GM23338 (cell line): ENCODE measurements around the gene MYRF. TPM values are rescaled to one million over a fixed set of nuclear protein-coding genes. Genes with fewer than 3 reads are reported as not detected.

Source experiments
- ATAC-seq: fragments of 200-7000 bp; cut with Tn5 transposase; 3 replicates; pipeline ENCODE4 v1.9.1; 2020
- DNase-seq: peaks from one replicate; pipeline ENCODE4 v3.0.0-alpha.2; 2015; ENCODE audit warnings: low spot score
- H2AFZ ChIP-seq: fragments of 200-600 bp; sonication (generic); 2 replicates; pipeline ENCODE4 v1.8.0; 2016; ENCODE audit warnings: antibody characterized with exemption, mild to moderate bottlenecking, moderate library complexity
- H3F3A ChIP-seq: fragments of 200-600 bp; sonication (generic); replicated peaks from 2 replicates; pipeline ENCODE4 v1.8.0; 2017; ENCODE audit warnings: antibody characterized with exemption, mixed run types, low read depth
- H3K27ac ChIP-seq: fragments of 200-600 bp; sonication (generic); 2 replicates; pipeline ENCODE4 v1.6.1; 2016; ENCODE audit warnings: low read depth
- H3K27me3 ChIP-seq: fragments of 200-600 bp; sonication (generic); 2 replicates; pipeline ENCODE4 v1.8.0; 2016; ENCODE audit warnings: mild to moderate bottlenecking, mixed run types, moderate library complexity; ENCODE audit not compliant: insufficient read depth
- H3K36me3 ChIP-seq: fragments of 200-600 bp; sonication (generic); 2 replicates; pipeline ENCODE4 v1.8.0; 2016; ENCODE audit warnings: mild to moderate bottlenecking; ENCODE audit not compliant: insufficient read depth
- H3K4me1 ChIP-seq: fragments of 200-600 bp; sonication (generic); 2 replicates; pipeline ENCODE4 v1.8.0; 2016; ENCODE audit warnings: mild to moderate bottlenecking, moderate library complexity; ENCODE audit not compliant: insufficient read depth
- H3K4me2 ChIP-seq: fragments of 200-600 bp; sonication (generic); 2 replicates; pipeline ENCODE4 v1.7.1; 2017; ENCODE audit warnings: mixed run types
- H3K4me3 ChIP-seq: fragments of 200-600 bp; sonication (generic); 2 replicates; pipeline ENCODE4 v1.6.1; 2016; ENCODE audit warnings: mixed run types
- H3K79me2 ChIP-seq: fragments of 200-600 bp; sonication (generic); replicated peaks from 2 replicates; pipeline ENCODE4 v1.8.0; 2017; ENCODE audit warnings: mild to moderate bottlenecking; ENCODE audit not compliant: insufficient read depth
- H3K9me2 ChIP-seq: fragments of 200-600 bp; sonication (generic); 2 replicates; pipeline ENCODE4 v1.8.0; 2017; ENCODE audit not compliant: insufficient read depth
- H4K20me1 ChIP-seq: fragments of 200-600 bp; sonication (generic); replicated peaks from 2 replicates; pipeline ENCODE4 v1.8.0; 2017; ENCODE audit warnings: mild to moderate bottlenecking; ENCODE audit not compliant: insufficient read depth
- H3K27ac Mint-ChIP-seq: 2 replicates; pipeline ENCODE4 v1.8.0; 2020; ENCODE audit warnings: inconsistent platforms, mild to moderate bottlenecking, moderate library complexity, mixed read lengths
- H3K27me3 Mint-ChIP-seq: 3 replicates; pipeline ENCODE4 v1.8.0; 2022; ENCODE audit warnings: low read depth, mild to moderate bottlenecking, moderate library complexity, mixed read lengths, inconsistent platforms; ENCODE audit not compliant: insufficient read depth, poor library complexity
- H3K36me3 Mint-ChIP-seq: 3 replicates; pipeline ENCODE4 v1.8.0; 2021; ENCODE audit warnings: low read depth, mild to moderate bottlenecking, inconsistent platforms, moderate library complexity, mixed read lengths
- H3K4me1 Mint-ChIP-seq: 3 replicates; pipeline ENCODE4 v1.8.0; 2020; ENCODE audit warnings: mild to moderate bottlenecking, inconsistent platforms, mixed read lengths
- H3K4me3 Mint-ChIP-seq: 3 replicates; pipeline ENCODE4 v1.8.0; 2021; ENCODE audit warnings: moderate library complexity, mild to moderate bottlenecking, inconsistent platforms, mixed read lengths
- H3K9me3 Mint-ChIP-seq: 3 replicates; pipeline ENCODE4 v1.8.0; 2020; ENCODE audit warnings: moderate library complexity, mild to moderate bottlenecking, inconsistent platforms, mixed read lengths
- CREB1 ChIP-seq: fragments of 250-450 bp; sonication (Bioruptor Pico); IDR thresholded peaks from 2 replicates; pipeline ENCODE4 v1.5.0; 2020; ENCODE audit warnings: low read depth, mild to moderate bottlenecking, moderate library complexity
- EZH2 ChIP-seq: fragments of 200-600 bp; sonication (generic); IDR thresholded peaks from one replicate; pipeline ENCODE4 v1.8.0; 2017; ENCODE audit warnings: antibody characterized with exemption, mild to moderate bottlenecking, low read depth; ENCODE audit not compliant: unreplicated experiment
- EZH2phosphoT487 ChIP-seq: fragments of 200-600 bp; sonication (generic); IDR thresholded peaks from one replicate; pipeline ENCODE4 v1.8.1; 2018; ENCODE audit warnings: antibody characterized with exemption; ENCODE audit not compliant: unreplicated experiment
- JUNB ChIP-seq: IDR thresholded peaks from one replicate; pipeline ENCODE4 v1.6.1; 2016; ENCODE audit warnings: antibody characterized with exemption; ENCODE audit not compliant: unreplicated experiment
- NANOG ChIP-seq: IDR thresholded peaks from 2 replicates; pipeline ENCODE4 v1.6.1; 2016; ENCODE audit warnings: antibody characterized with exemption, borderline replicate concordance
- POLR2AphosphoS5 ChIP-seq: IDR thresholded peaks from 2 replicates; pipeline ENCODE4 v1.6.1; 2016; ENCODE audit warnings: antibody characterized with exemption, low read depth
- STAT1 ChIP-seq: IDR thresholded peaks from one replicate; pipeline ENCODE4 v1.6.1; 2016; ENCODE audit warnings: antibody characterized with exemption; ENCODE audit not compliant: unreplicated experiment
- ZNF462 ChIP-seq: fragments of 250-450 bp; sonication (Bioruptor Pico); IDR thresholded peaks from 2 replicates; pipeline ENCODE4 v1.5.0; 2020; ENCODE audit warnings: mild to moderate bottlenecking, moderate library complexity
- polyA plus RNA-seq: library from polyadenylated mRNA; unstranded; fragments of >200 nt; fragmentation: Nextera tagmentation; extraction: Ambion mirVana; gene quantifications from 2 replicates; pipeline ENCODE4 v1.2.1, GENCODE V29; 2016
- total RNA-seq: library from RNA; depleted of rRNA; stranded (reverse); fragments of >200 nt; shearing (Covaris generic); gene quantifications from 2 replicates; pipeline ENCODE4 v1.2.3, GENCODE V29; 2014
- TF ChIP-seq, protein P1 (sequence below), 2 experiments: fragments of 200-600 bp in 1 of 2; sonication (generic) in 1 of 2; conservative IDR thresholded peaks; 2 replicates each; pipeline versions ENCODE4 v1.5.1 to v1.6.1; 2016 to 2017; ENCODE audit warnings: antibody characterized with exemption in 2 of 2, low read depth in 2 of 2, mild to moderate bottlenecking in 2 of 2, moderate library complexity in 1 of 2
- TF ChIP-seq, protein P2 (sequence below): IDR thresholded peaks from 2 replicates; pipeline ENCODE4 v1.6.1; 2016; ENCODE audit warnings: antibody characterized with exemption

Gene MYRF
- total and polyA plus RNA-seq, 2 experiments from 2014 or later, result 1.9 to 5.5 TPM

GRCh38 chr11:61766353-61766841 lies 14.0 kb downstream of the MYRF start:
- no peak overlapping the region for H3K27ac Mint-ChIP-seq

More at GRCh38 chr11:61766353-61766841, 14.0 kb downstream of the MYRF start:
- Histone ChIP-seq H3K36me3 (no peaks in the 10 kb centered on the region), H3K9me2 (no peaks in the 10 kb centered on the region), H3K27ac (no peak overlapping the region), H3F3A (no peaks in the 10 kb centered on the region), H3K4me2 (no peak overlapping the region), H2AFZ (no peak overlapping the region), H3K4me3 (no peak overlapping the region), H3K27me3 (no peaks in the 10 kb centered on the region), H3K4me1 (peaks cover 15% of the 10 kb centered on the region; the same call in 1 of the 2 replicates), H4K20me1 (no peaks in the 10 kb centered on the region), H3K79me2 (no peaks in the 10 kb centered on the region)
- H3K9me3 Mint-ChIP-seq, result no peaks in the 10 kb centered on the region; the same call in 2 of the 3 replicates
- ATAC-seq, result no peak
- peaks cover 26% of the 10 kb centered on the region for H3K4me1 Mint-ChIP-seq
- H3K27me3 Mint-ChIP-seq, result peaks cover 14% of the 10 kb centered on the region
- H3K4me3 Mint-ChIP-seq, result no peak overlapping the region
- DNase-seq, result no peak
- no peaks in the 10 kb centered on the region; the same call in 2 of the 3 replicates for H3K36me3 Mint-ChIP-seq
- TF ChIP-seq POLR2AphosphoS5, result no peak
- TF ChIP-seq JUNB, result no peak
- TF ChIP-seq NANOG, result no peak
- TF ChIP-seq, protein P1, sequence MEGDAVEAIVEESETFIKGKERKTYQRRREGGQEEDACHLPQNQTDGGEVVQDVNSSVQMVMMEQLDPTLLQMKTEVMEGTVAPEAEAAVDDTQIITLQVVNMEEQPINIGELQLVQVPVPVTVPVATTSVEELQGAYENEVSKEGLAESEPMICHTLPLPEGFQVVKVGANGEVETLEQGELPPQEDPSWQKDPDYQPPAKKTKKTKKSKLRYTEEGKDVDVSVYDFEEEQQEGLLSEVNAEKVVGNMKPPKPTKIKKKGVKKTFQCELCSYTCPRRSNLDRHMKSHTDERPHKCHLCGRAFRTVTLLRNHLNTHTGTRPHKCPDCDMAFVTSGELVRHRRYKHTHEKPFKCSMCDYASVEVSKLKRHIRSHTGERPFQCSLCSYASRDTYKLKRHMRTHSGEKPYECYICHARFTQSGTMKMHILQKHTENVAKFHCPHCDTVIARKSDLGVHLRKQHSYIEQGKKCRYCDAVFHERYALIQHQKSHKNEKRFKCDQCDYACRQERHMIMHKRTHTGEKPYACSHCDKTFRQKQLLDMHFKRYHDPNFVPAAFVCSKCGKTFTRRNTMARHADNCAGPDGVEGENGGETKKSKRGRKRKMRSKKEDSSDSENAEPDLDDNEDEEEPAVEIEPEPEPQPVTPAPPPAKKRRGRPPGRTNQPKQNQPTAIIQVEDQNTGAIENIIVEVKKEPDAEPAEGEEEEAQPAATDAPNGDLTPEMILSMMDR (conservative IDR thresholded peaks at IDR 0.05; ENCODE audit: low read depth in 2 of 2), result no peak
- TF ChIP-seq EZH2, result no peak
- TF ChIP-seq STAT1, result no peak
- no peak for TF ChIP-seq EZH2phosphoT487
- TF ChIP-seq, protein P2, sequence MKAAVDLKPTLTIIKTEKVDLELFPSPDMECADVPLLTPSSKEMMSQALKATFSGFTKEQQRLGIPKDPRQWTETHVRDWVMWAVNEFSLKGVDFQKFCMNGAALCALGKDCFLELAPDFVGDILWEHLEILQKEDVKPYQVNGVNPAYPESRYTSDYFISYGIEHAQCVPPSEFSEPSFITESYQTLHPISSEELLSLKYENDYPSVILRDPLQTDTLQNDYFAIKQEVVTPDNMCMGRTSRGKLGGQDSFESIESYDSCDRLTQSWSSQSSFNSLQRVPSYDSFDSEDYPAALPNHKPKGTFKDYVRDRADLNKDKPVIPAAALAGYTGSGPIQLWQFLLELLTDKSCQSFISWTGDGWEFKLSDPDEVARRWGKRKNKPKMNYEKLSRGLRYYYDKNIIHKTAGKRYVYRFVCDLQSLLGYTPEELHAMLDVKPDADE, result no peak
- no peak for TF ChIP-seq CREB1 (CRISPR knock-in tag)
- TF ChIP-seq ZNF462 (CRISPR knock-in tag), result no peak
